ENCODE results near the gene KCNMB2.

DNA sequence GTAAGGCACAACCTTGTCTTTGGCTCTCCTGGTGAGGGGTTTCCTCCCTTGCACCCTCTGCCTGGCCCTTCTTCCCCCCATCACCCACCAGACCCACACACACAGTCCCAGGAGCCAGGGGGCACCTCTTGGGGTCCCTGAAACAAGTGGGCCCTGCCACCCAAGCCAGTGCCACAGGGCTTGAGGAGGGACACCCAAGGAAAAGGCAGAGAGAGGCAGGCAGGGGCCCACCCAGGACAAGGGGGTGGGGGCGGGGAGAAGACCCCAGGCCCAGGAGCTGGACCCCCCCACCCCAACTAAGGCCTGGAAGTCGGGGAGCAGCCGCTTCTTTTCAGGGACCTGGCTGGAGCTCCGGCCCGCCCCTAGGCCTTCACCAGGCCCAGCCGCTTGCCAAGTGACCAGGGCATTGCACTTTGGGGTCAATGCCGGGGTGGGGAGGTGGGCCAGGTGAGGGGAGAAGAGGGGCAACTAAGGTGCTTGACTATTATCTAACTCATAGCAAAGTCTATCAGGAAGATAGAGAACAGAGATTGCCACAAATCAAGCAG, 88.9 kb downstream of the KCNMB2 start:
- TF ChIP-seq, protein P1, sequence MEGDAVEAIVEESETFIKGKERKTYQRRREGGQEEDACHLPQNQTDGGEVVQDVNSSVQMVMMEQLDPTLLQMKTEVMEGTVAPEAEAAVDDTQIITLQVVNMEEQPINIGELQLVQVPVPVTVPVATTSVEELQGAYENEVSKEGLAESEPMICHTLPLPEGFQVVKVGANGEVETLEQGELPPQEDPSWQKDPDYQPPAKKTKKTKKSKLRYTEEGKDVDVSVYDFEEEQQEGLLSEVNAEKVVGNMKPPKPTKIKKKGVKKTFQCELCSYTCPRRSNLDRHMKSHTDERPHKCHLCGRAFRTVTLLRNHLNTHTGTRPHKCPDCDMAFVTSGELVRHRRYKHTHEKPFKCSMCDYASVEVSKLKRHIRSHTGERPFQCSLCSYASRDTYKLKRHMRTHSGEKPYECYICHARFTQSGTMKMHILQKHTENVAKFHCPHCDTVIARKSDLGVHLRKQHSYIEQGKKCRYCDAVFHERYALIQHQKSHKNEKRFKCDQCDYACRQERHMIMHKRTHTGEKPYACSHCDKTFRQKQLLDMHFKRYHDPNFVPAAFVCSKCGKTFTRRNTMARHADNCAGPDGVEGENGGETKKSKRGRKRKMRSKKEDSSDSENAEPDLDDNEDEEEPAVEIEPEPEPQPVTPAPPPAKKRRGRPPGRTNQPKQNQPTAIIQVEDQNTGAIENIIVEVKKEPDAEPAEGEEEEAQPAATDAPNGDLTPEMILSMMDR (IDR thresholded peaks at IDR 0.05; ENCODE audit: low read depth, low read length, poor library complexity, severe bottlenecking), result no peak
- TF ChIP-seq EZH2phosphoT487 (IDR thresholded peaks at IDR 0.05; ENCODE audit: borderline replicate concordance, low read length), result no peak

Measured in DOHH2 (cell line).